Measurements from ENCODE around the gene PHF21A. TPM values are rescaled to one million over a fixed set of nuclear protein-coding genes. Genes with fewer than 3 reads are reported as not detected.

The PHF21A gene
- total RNA-seq, 1 donor from 2014 or later, result 71.1 TPM

GRCh38 chr11:46009647-46010046 lies 111.6 kb downstream of the PHF21A start:
- no peak overlapping the region for H3K27ac Mint-ChIP-seq (ENCODE audit: unreplicated experiment)

DNA sequence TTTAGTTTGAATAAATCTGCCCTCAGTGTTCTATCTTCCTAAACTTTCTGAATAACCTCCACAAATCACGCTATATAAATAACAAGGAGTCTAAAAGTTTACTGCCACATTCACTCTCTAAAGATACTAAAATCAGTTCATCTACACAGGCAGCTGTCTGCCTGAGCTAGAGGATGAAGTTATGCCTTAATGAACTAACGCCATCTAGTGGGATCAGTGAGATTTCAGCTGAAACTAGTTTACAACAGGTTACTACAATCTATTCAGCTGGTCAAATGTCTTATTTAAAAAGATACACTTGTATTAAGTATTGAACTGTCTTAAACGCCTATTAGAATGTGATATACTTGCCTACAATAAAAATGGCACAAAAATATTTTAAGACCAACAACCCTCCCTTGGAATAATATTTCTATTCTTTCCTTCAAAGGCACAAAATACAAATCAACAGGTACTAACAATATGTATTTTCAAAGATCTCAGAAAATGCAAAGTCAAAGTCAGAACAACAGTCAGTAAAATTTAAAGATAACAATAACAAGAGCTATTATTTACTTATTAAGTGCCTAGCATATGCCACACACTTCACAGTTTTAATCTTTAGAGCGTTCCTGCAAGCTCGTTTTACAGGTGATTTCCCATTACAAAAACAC lies 114.7 kb downstream of the PHF21A start:
- Mint-ChIP-seq H3K27ac (ENCODE audit: unreplicated experiment) (no peak overlapping the region), H3K4me3 (ENCODE audit: unreplicated experiment) (no peak overlapping the region), H3K9me3 (ENCODE audit: unreplicated experiment) (no peaks in the 10 kb centered on the region), H3K36me3 (ENCODE audit: unreplicated experiment) (no peaks in the 10 kb centered on the region), H3K4me1 (ENCODE audit: low read depth, unreplicated experiment) (peaks cover 11% of the 10 kb centered on the region), H3K27me3 (ENCODE audit: unreplicated experiment) (no peaks in the 10 kb centered on the region)
- no peak for DNase-seq
- TF ChIP-seq, protein P1, sequence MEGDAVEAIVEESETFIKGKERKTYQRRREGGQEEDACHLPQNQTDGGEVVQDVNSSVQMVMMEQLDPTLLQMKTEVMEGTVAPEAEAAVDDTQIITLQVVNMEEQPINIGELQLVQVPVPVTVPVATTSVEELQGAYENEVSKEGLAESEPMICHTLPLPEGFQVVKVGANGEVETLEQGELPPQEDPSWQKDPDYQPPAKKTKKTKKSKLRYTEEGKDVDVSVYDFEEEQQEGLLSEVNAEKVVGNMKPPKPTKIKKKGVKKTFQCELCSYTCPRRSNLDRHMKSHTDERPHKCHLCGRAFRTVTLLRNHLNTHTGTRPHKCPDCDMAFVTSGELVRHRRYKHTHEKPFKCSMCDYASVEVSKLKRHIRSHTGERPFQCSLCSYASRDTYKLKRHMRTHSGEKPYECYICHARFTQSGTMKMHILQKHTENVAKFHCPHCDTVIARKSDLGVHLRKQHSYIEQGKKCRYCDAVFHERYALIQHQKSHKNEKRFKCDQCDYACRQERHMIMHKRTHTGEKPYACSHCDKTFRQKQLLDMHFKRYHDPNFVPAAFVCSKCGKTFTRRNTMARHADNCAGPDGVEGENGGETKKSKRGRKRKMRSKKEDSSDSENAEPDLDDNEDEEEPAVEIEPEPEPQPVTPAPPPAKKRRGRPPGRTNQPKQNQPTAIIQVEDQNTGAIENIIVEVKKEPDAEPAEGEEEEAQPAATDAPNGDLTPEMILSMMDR (IDR thresholded peaks at IDR 0.05; ENCODE audit: partially characterized antibody, unreplicated experiment), result peak; percentile 54

More at GRCh38 chr11:46009647-46010046, 111.6 kb downstream of the PHF21A start:
- H3K4me1 Mint-ChIP-seq (ENCODE audit: low read depth, unreplicated experiment), result peaks cover 19% of the 10 kb centered on the region
- TF ChIP-seq, protein P1 (IDR thresholded peaks at IDR 0.05; ENCODE audit: partially characterized antibody, unreplicated experiment), result no peak
- H3K27me3 Mint-ChIP-seq (ENCODE audit: unreplicated experiment), result no peaks in the 10 kb centered on the region
- no peaks in the 10 kb centered on the region for H3K9me3 Mint-ChIP-seq (ENCODE audit: unreplicated experiment)
- no peaks in the 10 kb centered on the region for H3K36me3 Mint-ChIP-seq (ENCODE audit: unreplicated experiment)
- DNase-seq, result no peak
- H3K4me3 Mint-ChIP-seq (ENCODE audit: unreplicated experiment), result no peak overlapping the region

GRCh38 chr11:46003572-46003971 lies 117.7 kb downstream of the PHF21A start:
- Mint-ChIP-seq H3K27me3 (ENCODE audit: unreplicated experiment) (no peaks in the 10 kb centered on the region), H3K4me1 (ENCODE audit: low read depth, unreplicated experiment) (peaks cover 10% of the 10 kb centered on the region), H3K9me3 (ENCODE audit: unreplicated experiment) (no peaks in the 10 kb centered on the region), H3K36me3 (ENCODE audit: unreplicated experiment) (no peaks in the 10 kb centered on the region), H3K4me3 (ENCODE audit: unreplicated experiment) (no peak overlapping the region), H3K27ac (ENCODE audit: unreplicated experiment) (no peak overlapping the region)
- no peak for DNase-seq
- TF ChIP-seq, protein P1 (IDR thresholded peaks at IDR 0.05; ENCODE audit: partially characterized antibody, unreplicated experiment), result no peak

DNA sequence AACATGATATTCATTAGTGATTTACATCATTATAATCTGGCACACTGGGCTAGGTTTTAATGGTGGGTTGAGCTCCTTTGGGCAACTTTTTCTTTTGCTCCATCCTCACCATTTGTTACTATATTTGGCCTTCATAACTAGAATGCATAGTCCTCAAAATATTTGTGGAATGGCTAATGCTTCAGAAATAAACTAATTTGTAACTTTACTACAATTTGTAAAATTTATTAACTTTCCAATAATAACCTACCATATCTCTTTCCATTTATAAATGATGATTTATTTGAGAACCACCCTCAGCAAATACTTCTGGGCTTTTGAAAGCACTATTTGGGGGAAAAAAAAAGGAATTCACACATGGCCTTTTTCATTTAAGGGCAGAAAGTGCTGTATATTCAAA lies 119.1 kb downstream of the PHF21A start:
- no peak overlapping the region for H3K27ac Mint-ChIP-seq (ENCODE audit: unreplicated experiment)
- TF ChIP-seq, protein P1 (IDR thresholded peaks at IDR 0.05; ENCODE audit: partially characterized antibody, unreplicated experiment), result no peak
- H3K4me3 Mint-ChIP-seq (ENCODE audit: unreplicated experiment), result no peak overlapping the region
- no peaks in the 10 kb centered on the region for H3K27me3 Mint-ChIP-seq (ENCODE audit: unreplicated experiment)
- no peaks in the 10 kb centered on the region for H3K9me3 Mint-ChIP-seq (ENCODE audit: unreplicated experiment)
- DNase-seq, result no peak
- peaks cover 17% of the 10 kb centered on the region for H3K4me1 Mint-ChIP-seq (ENCODE audit: low read depth, unreplicated experiment)
- H3K36me3 Mint-ChIP-seq (ENCODE audit: unreplicated experiment), result no peaks in the 10 kb centered on the region

- Mint-ChIP-seq H3K4me3 (ENCODE audit: unreplicated experiment) (no peak overlapping the region), H3K4me1 (ENCODE audit: low read depth, unreplicated experiment) (peaks cover 22% of the 10 kb centered on the region)
Measured at GRCh38 chr11:46001448-46001914, 119.8 kb downstream of the PHF21A start.

More at GRCh38 chr11:46001448-46001914, 119.8 kb downstream of the PHF21A start:
- H3K27ac Mint-ChIP-seq (ENCODE audit: unreplicated experiment), result no peak overlapping the region
- no peaks in the 10 kb centered on the region for H3K36me3 Mint-ChIP-seq (ENCODE audit: unreplicated experiment)
- DNase-seq, result no peak
- TF ChIP-seq, protein P1 (IDR thresholded peaks at IDR 0.05; ENCODE audit: partially characterized antibody, unreplicated experiment), result no peak
- H3K9me3 Mint-ChIP-seq (ENCODE audit: unreplicated experiment), result no peaks in the 10 kb centered on the region
- H3K27me3 Mint-ChIP-seq (ENCODE audit: unreplicated experiment), result no peaks in the 10 kb centered on the region

All from glutamatergic neuron (in vitro differentiated cells).